Gastrocnemius medialis (tissue), 4 donors: ENCODE data around the gene RNF41. TPM values are rescaled to one million over a fixed set of nuclear protein-coding genes. Genes with fewer than 3 reads are reported as not detected.

Experiments
- ATAC-seq, 2 donors: fragments of 150-250 bp; one replicate each; pipeline ENCODE4 v1.9.1; 2016
- DNase-seq, 2 donors: peaks; one replicate each; pipeline ENCODE4 v3.0.0-alpha.2; 2019
- H3K27ac ChIP-seq, 4 donors: fragments of 200-600 bp; sonication (generic); 1 replicate in 1 of 4; 2 replicates in 3 of 4; pipeline ENCODE4 v1.5.1; 2016 to 2018; ENCODE audit warnings: mild to moderate bottlenecking in 2 of 4, moderate library complexity in 1 of 4
- H3K27me3 ChIP-seq, 3 donors: fragments of 200-600 bp; sonication (generic) in 2 of 3; 1 replicate in 1 of 3; 2 replicates in 2 of 3; pipeline versions ENCODE4 v1.5.1 to v1.6.0; 2016 to 2019; ENCODE audit warnings: mild to moderate bottlenecking in 1 of 3, moderate library complexity in 1 of 3
- H3K36me3 ChIP-seq, 2 donors: fragments of 200-600 bp; sonication (generic) in 1 of 2; one replicate each; pipeline ENCODE4 v1.5.1; 2017 to 2018
- H3K4me1 ChIP-seq, 2 donors: fragments of 200-600 bp; sonication (generic) in 1 of 2; one replicate each; pipeline ENCODE4 v1.5.1; 2016 to 2017; ENCODE audit warnings: mild to moderate bottlenecking in 2 of 2
- H3K4me3 ChIP-seq, 4 donors: fragments of 200-600 bp; sonication (generic) in 3 of 4; 1 replicate in 1 of 4; 2 replicates in 3 of 4; pipeline ENCODE4 v1.5.1; 2016 to 2019; ENCODE audit warnings: mild to moderate bottlenecking in 2 of 4
- H3K9me3 ChIP-seq, 3 donors: fragments of 200-600 bp; sonication (generic) in 2 of 3; 1 replicate in 1 of 3; 2 replicates in 2 of 3; pipeline ENCODE4 v1.5.1; 2016 to 2019
- POLR2A ChIP-seq, 2 donors: fragments of 450-650 bp; IDR thresholded peaks; one replicate each; pipeline ENCODE4 v1.6.1; 2017; ENCODE audit warnings: antibody characterized with exemption in 2 of 2, mild to moderate bottlenecking in 2 of 2, moderate library complexity in 2 of 2
- in situ Hi-C, 4 donors: fragments of 200-750 bp; cut with MboI; loops; one replicate each; pipeline versions ENCODE4 v1.15.0 to v1.8.0; 2017; ENCODE audit warnings: low sequenced_read_pairs in 4 of 4
- intact Hi-C: fragments of 100-400 bp; cut with DNase I; formaldehyde crosslinking; loops from one replicate; pipeline ENCODE4 v1.15.1; 2023; ENCODE audit warnings: low total_unique reads
- total RNA-seq, 4 donors: library from RNA; depleted of rRNA; stranded (reverse); fragments of >200 nt; gene quantifications; one replicate each; pipeline versions ENCODE4 v1.1.0 to v1.2.3, GENCODE V29; 2016
- TF ChIP-seq, protein P1 (sequence below), 5 experiments: fragments of 450-650 bp in 3 of 5; fragments of 200-600 bp in 2 of 5; sonication (generic) in 2 of 5; IDR thresholded peaks in 4 of 5; conservative IDR thresholded peaks in 1 of 5; 1 replicate in 4 of 5; 2 replicates in 1 of 5; pipeline ENCODE4 v1.5.1; 2016 to 2019; ENCODE audit warnings: antibody characterized with exemption in 5 of 5, mild to moderate bottlenecking in 3 of 5, moderate library complexity in 3 of 5

The RNF41 gene
- total RNA-seq, 4 donors from 2014 or later = 46.5 to 58.9 (median 54.8) TPM

DNA sequence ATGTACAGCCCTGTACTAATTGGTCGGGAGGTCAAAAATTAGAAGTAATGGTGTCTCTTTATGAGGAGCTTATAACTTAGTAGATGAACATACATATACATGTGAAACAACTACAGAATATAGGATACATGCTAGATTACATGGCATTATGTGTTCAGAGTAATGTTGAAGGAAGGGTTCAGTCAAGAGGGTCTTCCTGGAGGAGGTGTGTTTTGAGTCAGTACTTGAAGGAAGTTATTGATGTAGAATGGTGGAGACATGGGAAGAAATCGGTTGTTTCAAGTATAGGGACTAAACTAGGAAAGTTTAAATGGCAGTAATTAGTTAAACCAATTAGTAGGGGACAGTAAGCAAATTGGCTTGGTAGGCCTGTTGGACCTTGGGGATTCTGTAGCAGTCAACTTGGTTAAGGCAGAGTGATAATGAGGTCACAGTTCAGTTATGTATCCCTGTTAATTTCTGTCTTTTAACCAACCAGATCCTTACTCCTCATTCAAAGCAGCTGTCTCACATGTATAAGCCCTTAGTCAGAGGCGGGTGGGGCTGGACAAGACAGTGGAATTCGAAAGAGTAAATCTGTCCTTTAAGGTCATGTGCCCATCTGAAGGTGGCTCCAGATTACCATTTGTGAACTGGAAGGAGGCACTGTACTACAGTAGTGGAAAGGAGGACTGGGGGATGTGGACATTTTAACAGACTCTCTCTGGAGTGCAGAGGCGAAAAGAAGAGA, 39.9 kb upstream of the RNF41 start:
- Histone ChIP-seq H3K36me3 (no peaks in the 10 kb centered on the region), H3K4me1 (peaks cover 30 to 38% of the 10 kb centered on the region in 2 donors), H3K27ac (peak overlapping the region; percentile 74 to 97 (median 83)), H3K27me3 (no peaks in the 10 kb centered on the region), H3K4me3 (no peak overlapping the region), H3K9me3 (no peaks in the 10 kb centered on the region)
- TF ChIP-seq POLR2A (IDR thresholded peaks at IDR 0.05) = no peak
- TF ChIP-seq, protein P1, sequence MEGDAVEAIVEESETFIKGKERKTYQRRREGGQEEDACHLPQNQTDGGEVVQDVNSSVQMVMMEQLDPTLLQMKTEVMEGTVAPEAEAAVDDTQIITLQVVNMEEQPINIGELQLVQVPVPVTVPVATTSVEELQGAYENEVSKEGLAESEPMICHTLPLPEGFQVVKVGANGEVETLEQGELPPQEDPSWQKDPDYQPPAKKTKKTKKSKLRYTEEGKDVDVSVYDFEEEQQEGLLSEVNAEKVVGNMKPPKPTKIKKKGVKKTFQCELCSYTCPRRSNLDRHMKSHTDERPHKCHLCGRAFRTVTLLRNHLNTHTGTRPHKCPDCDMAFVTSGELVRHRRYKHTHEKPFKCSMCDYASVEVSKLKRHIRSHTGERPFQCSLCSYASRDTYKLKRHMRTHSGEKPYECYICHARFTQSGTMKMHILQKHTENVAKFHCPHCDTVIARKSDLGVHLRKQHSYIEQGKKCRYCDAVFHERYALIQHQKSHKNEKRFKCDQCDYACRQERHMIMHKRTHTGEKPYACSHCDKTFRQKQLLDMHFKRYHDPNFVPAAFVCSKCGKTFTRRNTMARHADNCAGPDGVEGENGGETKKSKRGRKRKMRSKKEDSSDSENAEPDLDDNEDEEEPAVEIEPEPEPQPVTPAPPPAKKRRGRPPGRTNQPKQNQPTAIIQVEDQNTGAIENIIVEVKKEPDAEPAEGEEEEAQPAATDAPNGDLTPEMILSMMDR (IDR thresholded peaks at IDR 0.05 in 4 of 5, conservative IDR thresholded peaks at IDR 0.05 in 1 of 5) = no peak
- ATAC-seq (peak; percentile 24 to 54), DNase-seq (peak in 1 of 2 donors; percentile 81)
- intact Hi-C loops (loop anchor here (10.0 kb wide), 2 partner anchors 373 to 547 kb away; partner anchors contain the start of genes BAZ2A and BLOC1S1), in situ Hi-C loops (no loop called here)

DNA sequence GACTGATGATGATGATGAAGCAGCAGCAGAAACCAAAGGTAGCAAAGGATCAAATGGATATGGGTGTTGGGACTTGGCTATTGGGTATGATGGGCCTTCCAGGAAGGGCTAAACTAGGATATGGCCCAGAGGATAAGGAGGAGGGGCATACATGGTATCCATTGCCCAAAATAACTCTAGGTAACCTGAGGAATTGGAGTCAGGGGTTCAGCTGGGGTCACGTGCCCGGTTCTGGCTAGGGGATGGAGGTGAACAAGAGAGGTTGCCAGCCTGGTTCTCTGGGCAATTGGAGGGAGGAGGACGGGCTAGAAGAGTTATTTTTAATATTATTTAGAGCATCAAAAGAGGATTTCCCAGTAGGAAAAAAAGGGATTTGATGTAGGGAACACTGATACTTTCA, 39.2 kb upstream of the RNF41 start:
- Histone ChIP-seq H3K36me3 (peaks cover 0 to 5% of the 10 kb centered on the region in 2 donors), H3K4me3 (no peak overlapping the region), H3K27ac (peak overlapping the region; percentile 74 to 97 (median 83)), H3K4me1 (peaks cover 31 to 41% of the 10 kb centered on the region in 2 donors), H3K9me3 (no peaks in the 10 kb centered on the region), H3K27me3 (no peaks in the 10 kb centered on the region)
- DNase-seq (peak in 1 of 2 donors; percentile 77), ATAC-seq (peak in 1 of 2 donors; percentile 26)
- intact Hi-C loops = loop anchor here (10.0 kb wide), 2 partner anchors 374 to 546 kb away; partner anchors contain the start of genes BAZ2A and BLOC1S1
- in situ Hi-C loops = no loop called here
- no peak for TF ChIP-seq POLR2A (IDR thresholded peaks at IDR 0.05)
- TF ChIP-seq, protein P1 (IDR thresholded peaks at IDR 0.05 in 4 of 5, conservative IDR thresholded peaks at IDR 0.05 in 1 of 5) = no peak

DNA sequence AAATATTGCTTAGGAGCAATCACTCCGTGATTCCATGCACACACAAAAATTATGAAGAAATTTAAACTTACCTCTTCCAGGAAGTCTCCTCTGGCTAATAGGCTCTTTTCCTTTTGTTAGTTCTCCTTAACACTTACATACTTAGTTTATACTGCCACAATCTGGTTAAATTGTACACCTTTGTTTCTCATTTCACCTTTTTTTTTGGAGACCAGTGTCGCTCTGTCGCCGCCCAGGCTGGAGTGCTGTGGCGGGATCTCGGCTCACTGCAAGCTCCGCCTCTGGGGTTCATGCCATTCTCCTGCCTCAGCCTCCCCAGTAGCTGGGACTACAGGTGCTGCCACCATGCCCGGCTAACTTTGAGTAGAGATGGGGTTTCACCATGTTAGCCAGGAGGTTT, 38.7 kb upstream of the RNF41 start:
- H3K36me3 ChIP-seq = peaks cover 0 to 10% of the 10 kb centered on the region in 2 donors
- in situ Hi-C loops (no loop called here), intact Hi-C loops (loop anchor here (10.0 kb wide), 2 partner anchors 374 to 546 kb away; partner anchors contain the start of genes BAZ2A and BLOC1S1)
- DNase-seq = peak in 1 of 2 donors; percentile 33
- no peak for TF ChIP-seq POLR2A (IDR thresholded peaks at IDR 0.05)
- TF ChIP-seq, protein P1 (IDR thresholded peaks at IDR 0.05 in 4 of 5, conservative IDR thresholded peaks at IDR 0.05 in 1 of 5) = no peak
- H3K4me1 ChIP-seq = peaks cover 33 to 47% of the 10 kb centered on the region in 2 donors
- peak overlapping the region; percentile 74 to 97 (median 83) for H3K27ac ChIP-seq
- no peak for ATAC-seq
- H3K4me3 ChIP-seq = no peak overlapping the region
- no peaks in the 10 kb centered on the region for H3K9me3 ChIP-seq
- H3K27me3 ChIP-seq = no peaks in the 10 kb centered on the region

DNA sequence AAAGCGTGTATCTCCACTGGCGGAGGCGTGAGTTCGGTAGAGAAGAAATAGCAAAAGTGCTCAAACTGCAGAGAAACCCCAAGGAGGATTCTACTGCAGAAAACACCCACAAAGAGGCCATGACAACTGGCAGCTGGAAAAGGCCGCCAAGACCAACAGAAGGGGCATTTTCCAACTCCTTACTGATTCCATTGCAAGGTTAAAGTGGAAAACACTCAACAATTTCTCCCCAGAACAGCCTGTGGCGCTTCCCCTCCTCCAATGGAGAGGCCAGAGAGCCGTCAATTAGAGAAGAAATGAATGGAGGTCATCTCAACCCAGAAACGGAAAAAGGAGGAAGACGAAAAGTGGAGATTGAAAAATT, 37.1 kb upstream of the RNF41 start:
- no peaks in the 10 kb centered on the region for H3K27me3 ChIP-seq
- DNase-seq (no peak), ATAC-seq (no peak)
- H3K36me3 ChIP-seq = peaks cover 0 to 26% of the 10 kb centered on the region in 2 donors
- peak overlapping the region; percentile 89 to 97 (median 91) for H3K27ac ChIP-seq
- TF ChIP-seq, protein P1 (IDR thresholded peaks at IDR 0.05 in 4 of 5, conservative IDR thresholded peaks at IDR 0.05 in 1 of 5) = no peak
- no peak for TF ChIP-seq POLR2A (IDR thresholded peaks at IDR 0.05)
- peak overlapping the region; percentile 67 to 98 (median 79) for H3K4me3 ChIP-seq
- in situ Hi-C loops = no loop called here
- H3K9me3 ChIP-seq = no peaks in the 10 kb centered on the region
- intact Hi-C loops = loop anchor here (2.0 kb wide), 1 partner anchor 140 kb away; the partner anchor contains the start of gene ZC3H10
- peaks cover 33 to 48% of the 10 kb centered on the region in 2 donors for H3K4me1 ChIP-seq
